ENCODE measurements around the gene EEIG2. TPM values are rescaled to one million over a fixed set of nuclear protein-coding genes. Genes with fewer than 3 reads are reported as not detected.

The EEIG2 gene
- total and polyA plus RNA-seq, 11 donors, result 1.2 to 14.1 (median 4.8) TPM

- Histone ChIP-seq H3K4me1 (peaks cover 0 to 51% (median 15%) of the 10 kb centered on the region in 12 donors), H3K36me3 (no peaks in the 10 kb centered on the region), H3K4me3 (peak overlapping the region in 9 of 12 donors; percentile 58 to 85 (median 78)), H3K27me3 (no peaks in the 10 kb centered on the region), H3K9me3 (no peaks in the 10 kb centered on the region), H3K27ac (no peak overlapping the region)
- WGBS, 4 donors, result 66 to 78% (median 70%) methylated on average over 11 of the region's 11 CpGs
- ATAC-seq, result no peak
- intact Hi-C loops (cut with DNase I), result loop anchor here in 7 of 10 donors (2.0 to 10.0 kb wide), 11 partner anchors 23 to 81 kb away; no protein-coding TSS in a partner anchor
- TF ChIP-seq POLR2A (IDR thresholded peaks at IDR 0.05), result no peak
- TF ChIP-seq CTCF (IDR thresholded peaks at IDR 0.05), result peak in 8 of 12 donors; percentile 20 to 52 (median 34)
- peak; percentile 42 to 82 (median 53) for DNase-seq
These were observed 1.9 kb downstream of the EEIG2 start for GRCh38 chr1:108561689-108562326.

GRCh38 chr1:108563808-108564207 is 3.9 kb downstream of the EEIG2 start:
- 72 to 84% (median 79%) methylated on average over 1 of the region's 1 CpG for WGBS, 4 donors
- no peaks in the 10 kb centered on the region for H3K27me3 ChIP-seq
- no peak for DNase-seq
- H3K9me3 ChIP-seq, result no peaks in the 10 kb centered on the region
- no peak overlapping the region for H3K27ac ChIP-seq
- intact Hi-C loops (cut with DNase I), result loop anchor here in 6 of 10 donors (5.0 to 10.0 kb wide), 7 partner anchors 33 to 73 kb away; no protein-coding TSS in a partner anchor
- ATAC-seq, result no peak
- peaks cover 0 to 40% (median 18%) of the 10 kb centered on the region in 12 donors for H3K4me1 ChIP-seq
- no peak overlapping the region for H3K4me3 ChIP-seq
- TF ChIP-seq CTCF (IDR thresholded peaks at IDR 0.05) (no peak), POLR2A (IDR thresholded peaks at IDR 0.05) (no peak)
- H3K36me3 ChIP-seq, result no peaks in the 10 kb centered on the region

GRCh38 chr1:108565081-108565480 is 5.2 kb downstream of the EEIG2 start:
- Histone ChIP-seq H3K36me3 (no peaks in the 10 kb centered on the region), H3K9me3 (no peaks in the 10 kb centered on the region), H3K4me1 (peaks cover 0 to 43% (median 18%) of the 10 kb centered on the region in 12 donors), H3K27me3 (no peaks in the 10 kb centered on the region), H3K4me3 (no peak overlapping the region), H3K27ac (no peak overlapping the region)
- ATAC-seq (no peak), DNase-seq (no peak)
- intact Hi-C loops (cut with DNase I), result loop anchor here in 3 of 10 donors (10.0 kb wide), 2 partner anchors 50 kb away; no protein-coding TSS in a partner anchor
- 82 to 90% (median 83%) methylated on average over 6 of the region's 6 CpGs for WGBS, 4 donors
- TF ChIP-seq CTCF (IDR thresholded peaks at IDR 0.05), result no peak
- no peak for TF ChIP-seq POLR2A (IDR thresholded peaks at IDR 0.05)

- WGBS, 4 donors, result 79 to 88% (median 80%) methylated on average over 1 of the region's 1 CpG
- no peak for TF ChIP-seq CTCF (IDR thresholded peaks at IDR 0.05)
- no peak for TF ChIP-seq POLR2A (IDR thresholded peaks at IDR 0.05)
- intact Hi-C loops (cut with DNase I), result loop anchor here in 3 of 10 donors (10.0 kb wide), 2 partner anchors 49 to 51 kb away; no protein-coding TSS in a partner anchor
- DNase-seq, result no peak
- Histone ChIP-seq H3K36me3 (no peaks in the 10 kb centered on the region), H3K4me1 (peaks cover 0 to 48% (median 18%) of the 10 kb centered on the region in 12 donors), H3K9me3 (no peaks in the 10 kb centered on the region), H3K4me3 (no peak overlapping the region), H3K27me3 (no peaks in the 10 kb centered on the region), H3K27ac (no peak overlapping the region)
- ATAC-seq, result no peak
These were observed 5.6 kb downstream of the EEIG2 start for GRCh38 chr1:108565512-108565911.

All from heart left ventricle (tissue), 16 donors.